ENCODE measurements around the gene DYNC1H1. TPM values are rescaled to one million over a fixed set of nuclear protein-coding genes. Genes with fewer than 3 reads are reported as not detected.
"Not testable (repeated sequence)": the region's sequence is repeated elsewhere in the genome, so short reads cannot be mapped to it uniquely, and the experiment has no call there.

DYNC1H1 gene
- total RNA-seq, 2 experiments from 2014 or later, result 271 to 274 TPM

GRCh38 chr14:101968186-101968585, 3.8 kb downstream of the DYNC1H1 start:
- Mint-ChIP-seq H3K27me3 (ENCODE audit: low read depth) (no peaks in the 10 kb centered on the region), H3K4me3 (no peak overlapping the region), H3K9me3 (ENCODE audit: insufficient read depth) (no peaks in the 10 kb centered on the region), H3K4me1 (ENCODE audit: low read depth) (peaks cover 48% of the 10 kb centered on the region), H3K27ac (peak overlapping the region; percentile 2), H3K36me3 (ENCODE audit: low read depth) (peaks cover 25% of the 10 kb centered on the region)
- CTCF ChIA-PET, result interaction anchor here (1.1 to 1.8 kb wide), 2 partner anchors 129 to 346 kb away, joined by 3 to 5 read pairs; no protein-coding TSS in a partner anchor
- DNase-seq (no peak), ATAC-seq (no peak)
- POLR2A ChIA-PET, result interaction anchor here (0.6 to 1.2 kb wide), 2 partner anchors 19 to 145 kb away, joined by 4 read pairs; no protein-coding TSS in a partner anchor

GRCh38 chr14:101969481-101969880, 5.1 kb downstream of the DYNC1H1 start:
- H3K9me3 Mint-ChIP-seq (ENCODE audit: insufficient read depth), result no peaks in the 10 kb centered on the region

GRCh38 chr14:101970830-101971400, 6.5 kb downstream of the DYNC1H1 start:
- CTCF ChIA-PET, result interaction anchor here (1.8 kb wide), 1 partner anchor 9 kb away, joined by 5 read pairs; no protein-coding TSS in a partner anchor

More at GRCh38 chr14:101969481-101969880, 5.1 kb downstream of the DYNC1H1 start:
- H3K27ac Mint-ChIP-seq, result no peak overlapping the region
- H3K4me1 Mint-ChIP-seq (ENCODE audit: low read depth), result peaks cover 43% of the 10 kb centered on the region
- CTCF ChIA-PET, result interaction anchor here (1.0 to 1.3 kb wide), 2 partner anchors 9 to 127 kb away, joined by 4 to 5 read pairs; no protein-coding TSS in a partner anchor
- H3K36me3 Mint-ChIP-seq (ENCODE audit: low read depth), result peaks cover 25% of the 10 kb centered on the region
- POLR2A ChIA-PET, result interaction anchor here (1.2 kb wide), 1 partner anchor 18 kb away, joined by 4 read pairs; no protein-coding TSS in a partner anchor
- no peaks in the 10 kb centered on the region for H3K27me3 Mint-ChIP-seq (ENCODE audit: low read depth)
- DNase-seq, result no peak
- no peak for ATAC-seq
- H3K4me3 Mint-ChIP-seq, result no peak overlapping the region

GRCh38 chr14:101971458-101971857, 7.1 kb downstream of the DYNC1H1 start:
- H3K9me3 Mint-ChIP-seq (ENCODE audit: insufficient read depth); ATAC-seq; H3K27ac Mint-ChIP-seq; H3K27me3 Mint-ChIP-seq (ENCODE audit: low read depth); H3K4me3 Mint-ChIP-seq; POLR2A ChIA-PET; DNase-seq: not testable (repeated sequence)
- CTCF ChIA-PET, result interaction anchor here (1.8 to 2.6 kb wide), 2 partner anchors 10 to 125 kb away, joined by 5 to 8 read pairs; no protein-coding TSS in a partner anchor
- Mint-ChIP-seq H3K4me1 (ENCODE audit: low read depth) (peaks cover 36% of the 10 kb centered on the region), H3K36me3 (ENCODE audit: low read depth) (peaks cover 24% of the 10 kb centered on the region)

More at GRCh38 chr14:101970830-101971400, 6.5 kb downstream of the DYNC1H1 start:
- H3K4me3 Mint-ChIP-seq, result no peak overlapping the region
- DNase-seq, result no peak
- POLR2A ChIA-PET, result no interaction called here
- peaks cover 39% of the 10 kb centered on the region for H3K4me1 Mint-ChIP-seq (ENCODE audit: low read depth)
- no peak overlapping the region for H3K27ac Mint-ChIP-seq
- no peak for ATAC-seq
- no peaks in the 10 kb centered on the region for H3K9me3 Mint-ChIP-seq (ENCODE audit: insufficient read depth)
- H3K36me3 Mint-ChIP-seq (ENCODE audit: low read depth), result peaks cover 25% of the 10 kb centered on the region
- no peaks in the 10 kb centered on the region for H3K27me3 Mint-ChIP-seq (ENCODE audit: low read depth)

GRCh38 chr14:101972126-101972866, 7.9 kb downstream of the DYNC1H1 start:
- ChIA-PET CTCF (interaction anchor here (1.4 to 2.6 kb wide), 4 partner anchors 10 to 342 kb away, joined by 3 to 8 read pairs (median 4); no protein-coding TSS in a partner anchor), POLR2A (no interaction called here)
- Mint-ChIP-seq H3K4me3 (no peak overlapping the region), H3K4me1 (ENCODE audit: low read depth) (peaks cover 30% of the 10 kb centered on the region), H3K36me3 (ENCODE audit: low read depth) (peaks cover 26% of the 10 kb centered on the region), H3K9me3 (ENCODE audit: insufficient read depth) (no peaks in the 10 kb centered on the region), H3K27me3 (ENCODE audit: low read depth) (no peaks in the 10 kb centered on the region), H3K27ac (no peak overlapping the region)
- DNase-seq, result no peak
- ATAC-seq, result no peak

- Mint-ChIP-seq H3K27me3 (ENCODE audit: low read depth) (no peaks in the 10 kb centered on the region), H3K4me1 (ENCODE audit: low read depth) (peaks cover 22% of the 10 kb centered on the region), H3K27ac (no peak overlapping the region), H3K36me3 (ENCODE audit: low read depth) (peaks cover 26% of the 10 kb centered on the region), H3K9me3 (ENCODE audit: insufficient read depth) (no peaks in the 10 kb centered on the region), H3K4me3 (no peak overlapping the region)
- ChIA-PET POLR2A (no interaction called here), CTCF (interaction anchor here (1.4 to 2.6 kb wide), 3 partner anchors 12 to 341 kb away, joined by 3 to 8 read pairs (median 4); no protein-coding TSS in a partner anchor)
- DNase-seq (no peak), ATAC-seq (no peak)
Measured at GRCh38 chr14:101973356-101973755, 9.0 kb downstream of the DYNC1H1 start.

- Mint-ChIP-seq H3K36me3 (ENCODE audit: low read depth) (peaks cover 36% of the 10 kb centered on the region), H3K27me3 (ENCODE audit: low read depth) (no peaks in the 10 kb centered on the region), H3K27ac (no peak overlapping the region), H3K4me1 (ENCODE audit: low read depth) (peaks cover 15% of the 10 kb centered on the region), H3K4me3 (no peak overlapping the region), H3K9me3 (ENCODE audit: insufficient read depth) (no peaks in the 10 kb centered on the region)
- no peak for DNase-seq
- ChIA-PET CTCF (no interaction called here), POLR2A (no interaction called here)
- ATAC-seq, result no peak
Measured at GRCh38 chr14:101975231-101975630, 10.9 kb downstream of the DYNC1H1 start.

- CTCF ChIA-PET, result interaction anchor here (0.7 kb wide), 1 partner anchor 24 kb away, joined by 3 read pairs; no protein-coding TSS in a partner anchor
- peaks cover 36% of the 10 kb centered on the region for H3K36me3 Mint-ChIP-seq (ENCODE audit: low read depth)
Measured at GRCh38 chr14:101977311-101978071, 13.1 kb downstream of the DYNC1H1 start.

GRCh38 chr14:101979666-101980065, 15.3 kb downstream of the DYNC1H1 start:
- no peak overlapping the region for H3K4me3 Mint-ChIP-seq
- POLR2A ChIA-PET, result no interaction called here
- no peaks in the 10 kb centered on the region for H3K4me1 Mint-ChIP-seq (ENCODE audit: low read depth)
- no peak for DNase-seq
- ATAC-seq, result no peak
- no peaks in the 10 kb centered on the region for H3K27me3 Mint-ChIP-seq (ENCODE audit: low read depth)
- no peak overlapping the region for H3K27ac Mint-ChIP-seq
- CTCF ChIA-PET, result interaction anchor here (1.4 kb wide), 1 partner anchor 14 kb away, joined by 4 read pairs; no protein-coding TSS in a partner anchor
- H3K36me3 Mint-ChIP-seq (ENCODE audit: low read depth), result peaks cover 50% of the 10 kb centered on the region
- no peaks in the 10 kb centered on the region for H3K9me3 Mint-ChIP-seq (ENCODE audit: insufficient read depth)

More at GRCh38 chr14:101977311-101978071, 13.1 kb downstream of the DYNC1H1 start:
- ATAC-seq (no peak), DNase-seq (no peak)
- H3K9me3 Mint-ChIP-seq (ENCODE audit: insufficient read depth), result no peaks in the 10 kb centered on the region
- no peak overlapping the region for H3K27ac Mint-ChIP-seq
- POLR2A ChIA-PET, result no interaction called here
- no peak overlapping the region for H3K4me3 Mint-ChIP-seq
- H3K4me1 Mint-ChIP-seq (ENCODE audit: low read depth), result peaks cover 3% of the 10 kb centered on the region
- H3K27me3 Mint-ChIP-seq (ENCODE audit: low read depth), result no peaks in the 10 kb centered on the region

GRCh38 chr14:101980251-101980650, 15.9 kb downstream of the DYNC1H1 start:
- H3K36me3 Mint-ChIP-seq (ENCODE audit: low read depth), result peaks cover 52% of the 10 kb centered on the region
- POLR2A ChIA-PET, result no interaction called here
- H3K9me3 Mint-ChIP-seq (ENCODE audit: insufficient read depth), result no peaks in the 10 kb centered on the region
- H3K27ac Mint-ChIP-seq, result no peak overlapping the region
- CTCF ChIA-PET, result no interaction called here
- no peaks in the 10 kb centered on the region for H3K27me3 Mint-ChIP-seq (ENCODE audit: low read depth)
- no peak overlapping the region for H3K4me3 Mint-ChIP-seq
- no peak for DNase-seq
- H3K4me1 Mint-ChIP-seq (ENCODE audit: low read depth), result no peaks in the 10 kb centered on the region
- no peak for ATAC-seq

GRCh38 chr14:101980700-101981099, 16.3 kb downstream of the DYNC1H1 start:
- Mint-ChIP-seq H3K27me3 (ENCODE audit: low read depth) (no peaks in the 10 kb centered on the region), H3K36me3 (ENCODE audit: low read depth) (peaks cover 53% of the 10 kb centered on the region), H3K9me3 (ENCODE audit: insufficient read depth) (no peaks in the 10 kb centered on the region), H3K27ac (no peak overlapping the region), H3K4me1 (ENCODE audit: low read depth) (no peaks in the 10 kb centered on the region), H3K4me3 (no peak overlapping the region)
- ChIA-PET POLR2A (no interaction called here), CTCF (no interaction called here)
- no peak for ATAC-seq
- DNase-seq, result no peak

Measured in activated CD8-positive, alpha-beta T cell treated with anti-CD3 and anti-CD28 coated beads, Interleukin-2, amount 10 ng/mL, durations not matched to agents 7 days and 5 days (primary cell).